ENCODE results near the gene OR13F1.

The OR13F1 gene

GRCh38 chr9:104539275-104539674, 35.2 kb downstream of the OR13F1 start:
- no peak for DNase-seq (ENCODE audit: low read depth)
- TF ChIP-seq CTCF (IDR thresholded peaks at IDR 0.05; ENCODE audit: control insufficient read depth, extremely low read depth, insufficient read depth), result no peak
- no peak overlapping the region for H3K4me3 ChIP-seq (ENCODE audit: low read depth, low read length)

GRCh38 chr9:104544644-104545043, 40.6 kb downstream of the OR13F1 start:
- no peak overlapping the region for H3K4me3 ChIP-seq (ENCODE audit: low read depth, low read length)
- no peak for TF ChIP-seq CTCF (IDR thresholded peaks at IDR 0.05; ENCODE audit: control insufficient read depth, extremely low read depth, insufficient read depth)
- DNase-seq (ENCODE audit: low read depth), result no peak

- no peak overlapping the region for H3K4me3 ChIP-seq (ENCODE audit: low read depth, low read length)
- no peak for TF ChIP-seq CTCF (IDR thresholded peaks at IDR 0.05; ENCODE audit: control insufficient read depth, extremely low read depth, insufficient read depth)
- no peak for DNase-seq (ENCODE audit: low read depth)
Measured at GRCh38 chr9:104553261-104553660, 49.2 kb downstream of the OR13F1 start.
